Measurements from ENCODE around the gene SNURF. TPM values are rescaled to one million over a fixed set of nuclear protein-coding genes. Genes with fewer than 3 reads are reported as not detected.

SNURF gene
- total RNA-seq, 2 donors from 2014 or later = 21.8 to 27.2 TPM

DNA sequence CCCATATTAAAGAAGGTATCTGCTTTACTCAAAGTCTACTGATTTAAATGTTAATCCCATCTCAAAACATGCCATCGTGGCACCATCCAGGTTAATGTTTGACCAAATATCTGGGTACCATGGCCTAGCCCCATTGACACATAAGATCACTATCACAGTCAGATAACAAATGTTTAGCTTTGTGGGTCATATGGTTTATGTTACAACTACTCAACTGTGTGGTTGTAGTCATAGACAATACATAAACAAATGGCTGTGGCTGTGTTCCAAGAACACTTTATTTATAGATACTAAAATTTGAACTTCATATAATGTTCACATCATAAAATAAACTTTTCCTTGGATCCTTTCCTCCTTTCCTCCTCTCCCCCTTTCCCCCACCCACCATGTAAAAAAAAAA is 9.8 kb upstream of the SNURF start:
- no peaks in the 10 kb centered on the region for H3K27me3 Mint-ChIP-seq (ENCODE audit: insufficient read depth)
- Histone ChIP-seq H3K4me3 (ENCODE audit: low read length) (no peak overlapping the region), H3K27me3 (ENCODE audit: control insufficient read depth, insufficient read depth, low read length, poor library complexity, severe bottlenecking) (no peaks in the 10 kb centered on the region), H3K27ac (ENCODE audit: low read depth, low read length) (no peak overlapping the region), H3K9me3 (ENCODE audit: control insufficient read depth, low read length) (no peaks in the 10 kb centered on the region), H3K36me3 (ENCODE audit: control insufficient read depth, insufficient read depth, low read length) (peaks cover 3% of the 10 kb centered on the region), H3K4me1 (ENCODE audit: control insufficient read depth, insufficient read depth, low read length) (no peaks in the 10 kb centered on the region), H3K9ac (ENCODE audit: extremely low read depth, low read length, poor library complexity, severe bottlenecking) (no peak overlapping the region)
- no peak overlapping the region for H3K4me3 Mint-ChIP-seq
- TF ChIP-seq CTCF (conservative IDR thresholded peaks at IDR 0.05) = no peak
- DNase-seq = peak; percentile 5
- no peak overlapping the region for H3K27ac Mint-ChIP-seq
- peaks cover 7% of the 10 kb centered on the region for H3K4me1 Mint-ChIP-seq
- WGBS, 2 experiments (ENCODE audit: insufficient coverage in 1 of 2, insufficient read length in 1 of 2) = 67% methylated on average over 1 of the region's 1 CpG; no CpG with 5 or more reads in 1 of the 2 experiments
- peaks cover 6% of the 10 kb centered on the region for H3K36me3 Mint-ChIP-seq (ENCODE audit: low read depth)
- peaks cover 42% of the 10 kb centered on the region for H3K9me3 Mint-ChIP-seq

DNA sequence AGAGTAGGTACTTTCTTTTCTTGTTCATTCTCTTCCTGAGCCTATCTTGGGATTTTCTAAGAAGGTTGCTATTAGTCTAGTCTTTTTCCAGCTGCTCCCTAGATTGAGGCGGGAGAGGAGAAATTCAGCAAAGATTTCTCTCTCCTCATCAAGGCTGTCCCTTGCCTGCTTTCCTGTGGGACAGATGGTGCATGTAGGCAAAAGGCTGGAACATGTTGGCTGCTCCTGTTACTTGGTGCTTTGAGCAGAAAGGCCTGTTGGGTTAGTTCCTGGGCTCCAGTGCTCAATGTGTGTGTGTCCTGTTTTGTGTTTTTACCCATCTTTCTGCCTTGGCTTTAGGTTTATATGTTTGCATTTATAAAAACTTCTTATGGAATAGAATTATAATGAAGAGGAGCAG is 9.1 kb upstream of the SNURF start:
- no peaks in the 10 kb centered on the region for H3K36me3 Mint-ChIP-seq (ENCODE audit: low read depth)
- H3K9ac ChIP-seq (ENCODE audit: extremely low read depth, low read length, poor library complexity, severe bottlenecking) = no peak overlapping the region
- DNase-seq = peak; percentile 20
- no peak overlapping the region for H3K27ac Mint-ChIP-seq
- H3K4me3 ChIP-seq (ENCODE audit: low read length) = no peak overlapping the region
- H3K9me3 Mint-ChIP-seq = peaks cover 36% of the 10 kb centered on the region
- H3K4me3 Mint-ChIP-seq = no peak overlapping the region
- no peak overlapping the region for H3K27ac ChIP-seq (ENCODE audit: low read depth, low read length)
- H3K9me3 ChIP-seq (ENCODE audit: control insufficient read depth, low read length) = no peaks in the 10 kb centered on the region
- WGBS, 2 experiments (ENCODE audit: insufficient coverage in 1 of 2, insufficient read length in 1 of 2) = 92% methylated on average over 1 of the region's 1 CpG; no CpG with 5 or more reads in 1 of the 2 experiments
- H3K27me3 Mint-ChIP-seq (ENCODE audit: insufficient read depth) = no peaks in the 10 kb centered on the region
- peaks cover 3% of the 10 kb centered on the region for H3K36me3 ChIP-seq (ENCODE audit: control insufficient read depth, insufficient read depth, low read length)
- H3K4me1 ChIP-seq (ENCODE audit: control insufficient read depth, insufficient read depth, low read length) = no peaks in the 10 kb centered on the region
- H3K4me1 Mint-ChIP-seq = peaks cover 7% of the 10 kb centered on the region
- no peaks in the 10 kb centered on the region for H3K27me3 ChIP-seq (ENCODE audit: control insufficient read depth, insufficient read depth, low read length, poor library complexity, severe bottlenecking)
- no peak for TF ChIP-seq CTCF (conservative IDR thresholded peaks at IDR 0.05)

DNA sequence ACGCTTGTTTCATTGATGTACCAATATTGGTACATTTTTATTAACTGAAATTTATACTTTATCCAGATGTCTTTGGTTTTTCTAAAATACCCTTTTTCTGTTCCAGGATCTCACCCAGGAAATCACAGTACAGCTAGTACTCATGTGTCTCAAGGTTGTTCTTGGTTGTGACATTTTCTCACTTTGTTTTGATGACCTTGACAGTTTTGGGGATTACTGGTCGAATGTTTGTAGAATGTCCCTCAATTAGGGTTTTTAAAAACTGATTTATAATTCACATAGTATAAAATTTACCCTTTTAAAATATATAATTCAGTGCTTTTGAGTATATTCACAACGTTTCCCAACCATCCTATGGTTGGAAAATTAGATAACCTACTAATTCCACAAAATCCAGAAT is 6.3 kb upstream of the SNURF start:
- no peaks in the 10 kb centered on the region for H3K27me3 Mint-ChIP-seq (ENCODE audit: insufficient read depth)
- Histone ChIP-seq H3K27ac (ENCODE audit: low read depth, low read length) (no peak overlapping the region), H3K4me1 (ENCODE audit: control insufficient read depth, insufficient read depth, low read length) (no peaks in the 10 kb centered on the region), H3K4me3 (ENCODE audit: low read length) (no peak overlapping the region), H3K9me3 (ENCODE audit: control insufficient read depth, low read length) (no peaks in the 10 kb centered on the region), H3K36me3 (ENCODE audit: control insufficient read depth, insufficient read depth, low read length) (no peaks in the 10 kb centered on the region), H3K9ac (ENCODE audit: extremely low read depth, low read length, poor library complexity, severe bottlenecking) (no peak overlapping the region), H3K27me3 (ENCODE audit: control insufficient read depth, insufficient read depth, low read length, poor library complexity, severe bottlenecking) (no peaks in the 10 kb centered on the region)
- no peak overlapping the region for H3K4me3 Mint-ChIP-seq
- no peak for TF ChIP-seq CTCF (conservative IDR thresholded peaks at IDR 0.05)
- no peaks in the 10 kb centered on the region for H3K36me3 Mint-ChIP-seq (ENCODE audit: low read depth)
- H3K27ac Mint-ChIP-seq = no peak overlapping the region
- peaks cover 37% of the 10 kb centered on the region for H3K9me3 Mint-ChIP-seq
- DNase-seq = no peak
- 85% methylated on average over 2 of the region's 3 CpGs; no CpG with 5 or more reads in 1 of the 2 experiments for WGBS, 2 experiments (ENCODE audit: insufficient coverage in 1 of 2, insufficient read length in 1 of 2)
- peaks cover 11% of the 10 kb centered on the region for H3K4me1 Mint-ChIP-seq

Measured in endodermal cell (in vitro differentiated cells).